HG03039 (cell line): ENCODE data around the gene LACTB.
A peak's percentile ranks its signal among the peaks of the same experiment; 100 is the strongest.

Source experiments
- ATAC-seq: cut with Tn5 transposase; IDR thresholded peaks from one replicate; pipeline ENCODE4 v1.9.1; 2021; ENCODE audit warnings: mild to moderate bottlenecking, moderate library complexity; ENCODE audit not compliant: unreplicated experiment

Gene LACTB

GRCh38 chr15:63122002-63122875 is 578 bp downstream of the LACTB start:
- ATAC-seq: peak; percentile 83

DNA sequence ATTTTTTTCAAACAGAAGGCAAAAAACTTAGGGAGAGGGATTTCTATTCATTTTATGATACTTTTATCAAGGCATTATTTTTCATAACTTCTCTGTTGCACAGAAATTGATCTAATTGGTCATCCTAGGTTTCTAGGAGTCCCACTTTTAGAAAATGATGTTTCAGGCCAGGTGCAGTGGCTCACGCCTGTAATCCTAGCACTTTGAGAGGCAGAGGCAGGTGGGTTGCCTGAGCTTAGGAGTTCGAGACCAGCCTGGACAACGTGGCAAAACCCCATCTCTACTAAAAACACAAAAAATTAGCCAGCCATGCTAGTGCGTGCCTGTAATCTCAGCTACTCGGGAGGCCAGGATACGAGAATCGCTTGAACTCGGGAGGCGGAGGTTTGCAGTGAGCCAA is 2.8 kb downstream of the LACTB start:
- ATAC-seq: no peak

- ATAC-seq: no peak
Measured at GRCh38 chr15:63126726-63127125, 5.1 kb downstream of the LACTB start.

DNA sequence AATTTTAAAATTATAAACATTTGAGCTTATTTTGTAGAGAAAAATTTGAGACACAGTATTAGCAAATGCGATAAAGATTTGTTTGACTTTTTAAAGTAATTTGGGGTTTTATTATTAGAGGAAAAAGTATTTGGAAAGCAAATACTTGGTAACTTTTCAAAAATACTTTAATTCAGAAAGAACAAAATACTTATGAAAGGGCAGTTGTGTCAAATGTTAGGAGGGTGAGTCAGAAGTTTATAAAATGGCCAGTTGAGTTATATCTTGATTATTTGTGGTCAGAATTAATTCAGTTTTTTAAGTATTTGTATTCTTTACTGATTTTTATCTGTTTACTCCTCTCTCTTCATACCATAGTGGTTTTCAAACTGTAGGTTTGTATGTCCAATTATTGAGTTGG is 12.1 kb downstream of the LACTB start:
- no peak for ATAC-seq

DNA sequence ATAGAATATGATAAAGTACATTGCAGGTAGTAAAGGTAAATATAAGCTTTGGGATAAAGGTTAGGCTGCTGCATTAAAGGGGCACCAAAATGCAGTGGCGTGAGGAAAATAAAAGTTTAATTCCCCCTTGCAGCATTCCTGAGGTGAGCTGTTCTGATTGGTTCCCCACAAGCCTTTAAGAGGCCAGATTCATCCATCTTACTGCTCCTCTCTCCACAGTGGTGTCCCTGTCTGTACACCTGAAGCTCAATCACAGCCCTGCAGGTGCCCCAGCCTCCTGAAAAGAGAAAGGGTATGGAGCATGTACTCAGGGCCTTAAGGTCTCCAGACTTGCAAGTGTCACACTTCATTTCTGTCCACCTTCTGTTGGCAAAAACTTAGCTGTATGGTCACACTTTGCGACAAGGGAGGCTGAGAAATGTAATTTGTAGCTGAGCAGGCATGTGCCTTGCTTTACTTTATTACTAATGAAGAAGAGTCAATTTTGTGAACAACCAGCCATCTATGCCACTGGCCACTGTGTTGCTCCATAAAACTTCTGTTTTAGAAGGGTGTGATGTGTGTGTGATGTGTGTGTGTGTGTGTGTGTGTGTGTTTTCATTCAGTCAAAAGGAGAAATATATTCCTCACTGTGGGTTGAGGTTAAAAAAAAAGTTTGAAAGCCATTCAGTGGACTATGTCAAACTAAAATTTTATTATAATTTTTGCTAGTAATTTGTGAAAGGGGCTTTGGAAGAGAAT is 12.8 kb downstream of the LACTB start:
- ATAC-seq: no peak

DNA sequence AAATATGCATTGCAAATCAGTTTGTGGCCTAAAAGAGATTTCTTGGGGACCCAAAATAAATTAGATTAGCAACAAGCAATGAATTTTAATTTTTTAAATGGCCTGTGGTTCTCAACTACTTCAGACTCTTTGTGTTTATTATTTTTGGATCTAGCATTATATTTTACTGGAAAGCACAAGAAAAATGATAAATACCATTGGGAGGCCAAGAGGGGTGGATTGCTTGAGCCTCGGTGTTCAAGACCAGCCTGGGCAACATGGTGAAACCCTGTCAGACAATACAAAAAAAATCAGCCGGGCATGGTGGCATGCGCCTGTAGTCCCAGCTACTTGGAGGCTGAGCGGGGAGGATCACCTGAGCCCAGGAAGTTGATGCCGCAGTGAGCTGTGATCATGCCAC is 13.6 kb downstream of the LACTB start:
- no peak for ATAC-seq

DNA sequence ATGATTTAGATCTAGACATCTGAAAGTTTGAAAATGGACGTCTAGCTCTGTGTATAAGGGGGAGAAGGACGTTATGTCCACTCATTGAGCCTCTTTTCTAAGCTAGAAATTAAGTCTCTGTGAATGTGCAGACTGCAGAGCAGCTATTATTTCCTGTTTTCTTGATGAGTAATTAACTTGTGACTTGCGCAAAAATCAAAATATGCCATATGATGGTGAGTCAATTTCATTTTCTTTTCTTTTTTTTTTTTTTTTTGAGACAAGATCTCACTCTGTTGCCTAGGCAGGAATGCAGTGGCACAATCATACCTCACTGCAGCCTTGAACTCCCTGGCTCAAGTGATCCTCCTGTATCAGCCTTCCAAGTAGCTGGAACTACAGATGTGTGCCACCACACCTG is 14.1 kb downstream of the LACTB start:
- no peak for ATAC-seq

DNA sequence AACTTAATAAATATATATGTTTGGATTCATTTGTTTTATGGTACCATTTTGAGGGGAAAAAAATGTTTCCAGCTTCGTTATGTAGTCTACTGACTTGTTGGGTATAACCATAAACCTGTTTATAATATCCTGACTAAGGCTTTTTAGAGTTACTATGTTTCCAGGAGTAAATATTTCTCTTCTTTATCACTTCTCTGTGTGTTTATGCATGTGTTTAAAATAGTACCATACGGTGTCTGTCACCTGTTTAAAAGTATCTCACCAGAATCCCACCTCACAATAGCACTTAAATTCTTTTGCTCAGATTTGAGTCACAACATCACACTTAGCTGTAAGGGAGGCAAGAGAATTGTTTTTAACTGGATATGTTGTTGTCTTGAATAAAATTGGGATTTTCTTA is 15.1 kb downstream of the LACTB start:
- no peak for ATAC-seq

DNA sequence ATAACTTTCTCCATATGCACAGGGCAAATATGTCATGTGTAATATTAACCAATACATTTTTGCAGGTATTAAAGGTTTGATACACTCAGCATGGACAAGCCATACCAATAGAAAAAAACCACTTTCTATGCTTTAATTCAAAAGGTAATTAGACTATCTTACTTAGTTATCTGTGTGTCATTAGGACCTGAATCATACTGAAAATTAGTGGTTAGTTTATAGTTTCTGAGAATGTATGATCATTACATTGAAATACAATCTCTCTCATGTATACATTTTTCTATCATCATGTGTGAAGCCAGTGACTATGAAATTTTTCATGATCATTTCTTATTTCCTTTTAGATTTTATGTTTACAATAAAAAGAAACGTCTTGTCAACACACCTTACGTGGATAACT is 19.3 kb downstream of the LACTB start:
- ATAC-seq: no peak

DNA sequence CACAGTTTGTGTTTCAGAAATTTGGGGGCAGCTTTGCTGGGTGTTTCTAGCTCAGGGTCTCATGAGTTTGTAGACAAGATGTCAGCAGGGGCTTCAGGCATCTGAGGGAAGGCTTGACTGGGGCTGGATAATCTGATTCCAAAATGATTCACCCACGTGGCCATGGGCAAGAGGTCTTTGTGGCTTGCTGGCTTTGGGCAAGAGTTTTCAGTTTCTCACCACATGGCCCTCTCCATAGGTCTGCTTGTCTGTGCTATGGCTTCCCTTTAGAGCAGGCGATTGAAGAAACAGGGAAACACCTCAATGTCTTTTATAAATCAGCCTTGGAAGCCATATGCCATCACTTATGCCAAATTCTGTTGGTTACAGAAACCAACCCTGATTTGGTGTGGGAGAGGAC is 23.8 kb downstream of the LACTB start:
- ATAC-seq: no peak

GRCh38 chr15:63146684-63147083 is 25.0 kb downstream of the LACTB start:
- ATAC-seq: no peak

DNA sequence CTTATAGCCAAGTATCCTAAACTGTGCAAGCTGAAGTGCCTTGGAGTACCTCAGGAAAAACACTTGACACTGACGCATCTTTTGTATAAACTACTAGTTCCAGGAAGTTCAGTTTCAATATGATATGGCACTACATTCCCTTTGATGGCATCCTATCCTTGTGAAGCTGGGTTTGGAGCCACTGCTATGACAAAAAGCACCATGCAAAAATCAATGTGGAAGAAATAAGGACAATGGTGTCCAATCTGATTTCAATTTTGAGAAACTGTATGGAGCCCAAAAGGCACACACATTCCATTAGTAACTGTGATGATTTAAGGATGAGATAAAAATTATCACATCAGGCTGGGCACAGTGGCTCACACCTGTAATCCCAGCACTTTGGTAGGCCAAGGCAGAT is 30.0 kb downstream of the LACTB start:
- no peak for ATAC-seq

DNA sequence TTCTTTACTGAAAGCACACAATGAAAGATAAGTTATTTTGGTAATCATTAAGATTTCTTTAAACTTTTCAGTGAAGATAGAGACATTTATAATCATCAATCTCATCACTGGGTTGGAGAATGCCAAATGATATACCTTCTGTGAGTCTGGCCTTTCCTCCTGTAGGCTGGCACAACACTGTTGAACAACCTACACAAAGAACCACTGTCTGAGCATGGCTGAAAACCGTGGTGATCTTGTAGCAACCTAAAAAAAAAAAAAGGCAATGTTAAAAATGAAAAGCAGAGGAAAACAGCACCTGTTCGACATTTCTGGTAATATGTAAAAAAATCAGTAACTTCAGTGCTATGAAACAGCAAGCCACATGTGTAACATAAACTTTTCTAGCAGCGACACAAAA is 33.8 kb downstream of the LACTB start:
- ATAC-seq: no peak

GRCh38 chr15:63156086-63156710 is 34.5 kb downstream of the LACTB start:
- ATAC-seq: peak; percentile 8

DNA sequence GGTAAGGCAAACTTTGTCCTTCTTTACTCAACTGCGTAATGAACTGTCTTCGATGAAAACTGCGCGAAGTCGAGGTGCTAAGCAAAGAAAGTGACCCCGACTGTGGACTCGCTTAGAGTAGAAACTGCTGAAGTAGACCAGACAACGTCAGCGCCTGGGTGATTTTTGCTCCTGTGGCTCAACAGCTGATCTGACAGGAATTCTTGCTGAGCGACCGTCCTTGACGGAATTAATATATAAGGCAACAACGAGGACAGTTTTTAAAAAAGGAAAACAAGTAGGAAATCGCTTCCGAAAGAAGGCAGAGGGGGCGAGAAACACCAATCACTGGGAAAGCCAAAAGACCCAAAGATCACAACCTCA is 35.1 kb downstream of the LACTB start:
- peak; percentile 9 for ATAC-seq

GRCh38 chr15:63157118-63157843 is 35.6 kb downstream of the LACTB start, which contains the start of gene RPS27L:
RPS27L (minus strand) TSS chr15:63157477; CDS start chr15:63157405, 72 bp downstream.
- ATAC-seq: peak; percentile 84

DNA sequence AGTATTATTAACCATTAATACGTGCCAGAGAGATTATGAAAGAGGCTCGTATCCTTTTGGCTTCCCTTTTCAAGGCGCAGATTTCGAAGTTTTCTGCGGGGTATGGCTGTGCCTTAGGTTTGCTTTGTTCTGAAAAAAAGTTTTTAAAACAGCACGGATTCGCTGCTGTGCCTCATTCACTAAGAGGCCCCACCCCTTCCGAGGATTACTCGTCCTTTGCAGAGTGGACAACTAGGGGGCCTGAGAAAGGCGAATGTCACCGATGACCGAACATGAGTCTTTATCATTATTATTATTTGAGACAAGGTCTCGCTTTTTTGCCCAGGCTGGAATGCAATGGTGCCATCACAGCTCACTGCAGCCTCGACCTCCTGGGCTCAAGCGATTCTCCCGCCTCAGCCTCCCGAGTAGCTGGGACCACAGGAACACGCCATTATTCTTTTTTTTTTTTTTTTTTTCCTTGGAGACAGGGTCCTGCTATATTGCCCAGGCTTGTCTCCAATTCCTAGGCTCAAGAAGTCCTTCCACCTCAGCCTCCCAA is 36.3 kb downstream of the LACTB start:
- ATAC-seq: peak; percentile 22

DNA sequence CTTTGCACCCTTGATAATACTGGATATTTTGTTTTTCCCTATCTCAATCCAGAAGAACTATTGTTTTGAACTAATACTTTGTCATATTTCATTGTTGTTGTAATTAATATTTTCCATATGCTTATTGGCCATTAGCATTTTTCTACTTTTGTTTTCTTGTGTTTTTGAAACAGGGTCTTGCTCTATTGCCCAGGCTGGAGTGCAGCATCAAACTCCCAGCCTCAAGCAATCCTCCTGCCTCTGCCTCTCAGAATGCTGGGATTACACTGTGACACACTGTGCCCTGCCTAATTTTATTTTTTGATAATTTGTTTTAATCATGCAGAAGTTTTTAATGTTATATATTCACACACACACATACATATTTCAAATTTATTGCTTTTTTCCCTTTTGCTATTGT is 39.0 kb downstream of the LACTB start:
- no peak for ATAC-seq

DNA sequence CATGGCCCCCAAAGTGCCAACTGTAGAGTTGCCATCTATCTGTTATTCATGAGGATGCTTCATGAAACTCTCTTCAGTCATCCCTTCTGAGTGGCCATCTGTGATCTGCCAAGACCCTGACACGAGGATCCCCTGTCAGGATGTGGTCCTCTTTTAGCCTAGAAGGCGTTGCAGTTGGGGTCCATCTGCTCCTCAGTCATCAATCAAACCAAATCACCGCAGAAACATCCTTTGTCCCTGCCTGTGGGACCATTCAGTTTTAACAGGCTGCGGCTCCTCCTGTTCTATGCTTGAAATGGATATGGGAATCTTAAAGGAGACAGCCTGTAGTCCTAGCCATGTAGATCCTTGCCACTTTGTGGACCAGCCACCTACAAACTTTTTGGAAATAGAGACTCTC is 41.6 kb downstream of the LACTB start:
- no peak for ATAC-seq

DNA sequence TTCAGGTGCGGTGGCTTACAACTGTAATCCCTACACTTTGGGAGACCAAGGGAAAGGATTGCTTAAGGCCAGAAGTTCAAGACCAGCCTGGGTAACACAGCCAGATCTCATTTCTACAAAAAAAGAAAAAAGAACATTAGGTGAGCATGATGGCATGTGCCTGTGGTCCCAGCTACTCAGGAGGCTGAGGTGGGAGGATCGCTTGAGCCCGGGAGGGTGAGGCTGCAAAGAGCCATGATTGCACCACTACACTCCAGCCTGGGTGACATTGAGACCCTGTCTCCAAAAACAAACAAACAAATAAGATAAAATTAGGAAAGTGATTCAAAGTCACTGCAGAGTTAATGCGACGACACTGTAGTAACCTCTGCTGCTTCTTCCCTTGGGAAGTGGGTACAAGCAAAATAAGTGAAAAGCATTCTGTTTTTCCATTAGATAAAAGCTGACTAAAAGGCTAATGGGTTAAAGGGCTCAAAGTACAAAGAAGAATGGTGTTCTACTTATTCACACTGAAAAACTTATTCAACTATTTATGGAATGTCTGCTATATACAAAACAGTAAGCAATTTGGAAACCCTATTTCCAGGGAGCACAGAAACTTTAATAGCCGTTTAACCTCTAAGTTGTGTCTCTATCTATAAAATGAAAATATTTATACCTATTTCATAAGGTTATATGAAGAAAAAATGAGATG is 43.7 kb downstream of the LACTB start:
- no peak for ATAC-seq
